Measurements from ENCODE around the gene MECR.

Gene MECR

GRCh38 chr1:29259802-29260441 lies 29.2 kb upstream of the MECR start:
- Histone ChIP-seq H3K36me3 (ENCODE audit: control insufficient read depth in 4 of 4, insufficient read depth in 4 of 4, low read length in 3 of 4) (no peaks in the 10 kb centered on the region), H3K9me3 (ENCODE audit: control extremely low read depth in 1 of 5, control insufficient read depth in 4 of 5, insufficient read depth in 2 of 5, low read depth in 1 of 5, low read length in 4 of 5) (no peaks in the 10 kb centered on the region), H3K4me1 (ENCODE audit: control extremely low read depth in 1 of 4, control insufficient read depth in 4 of 4, insufficient read depth in 4 of 4, low read length in 3 of 4) (peaks cover 0 to 15% (median 11%) of the 10 kb centered on the region in 4 experiments), H3K27ac (ENCODE audit: insufficient read depth in 1 of 2, low read depth in 1 of 2, low read length in 2 of 2, poor library complexity in 1 of 2, severe bottlenecking in 2 of 2) (no peak overlapping the region), H3K27me3 (replicated peaks in 2 of 5; ENCODE audit: control insufficient read depth in 4 of 5, insufficient read depth in 5 of 5, low read length in 4 of 5) (peaks cover 9 to 63% (median 21%) of the 10 kb centered on the region in 5 experiments), H3K4me3 (ENCODE audit: control insufficient read depth in 1 of 7, extremely low read depth in 1 of 7, insufficient read depth in 4 of 7, low read depth in 2 of 7, low read length in 6 of 7) (peak overlapping the region in 6 of 7 experiments; percentile 23 to 66 (median 56))
- ChIA-PET CTCF (no interaction called here), POLR2A (interaction anchor here (0.8 kb wide), 1 partner anchor 29 kb away, joined by 5 read pairs; no protein-coding TSS in a partner anchor)
- peak in 2 of 3 donors; percentile 39 to 51 for DNase-seq
- 2% methylated on average over 20 of the region's 56 CpGs for WGBS (ENCODE audit: insufficient coverage)

- peak in 2 of 3 donors; percentile 36 to 58 for DNase-seq
- ChIA-PET POLR2A (interaction anchor here (0.6 kb wide), 1 partner anchor 45 kb away, joined by 3 read pairs; no protein-coding TSS in a partner anchor), CTCF (no interaction called here)
- Histone ChIP-seq H3K4me3 (ENCODE audit: control insufficient read depth in 1 of 7, extremely low read depth in 1 of 7, insufficient read depth in 4 of 7, low read depth in 2 of 7, low read length in 6 of 7) (peak overlapping the region in 6 of 7 experiments; percentile 23 to 66 (median 56)), H3K27ac (ENCODE audit: insufficient read depth in 1 of 2, low read depth in 1 of 2, low read length in 2 of 2, poor library complexity in 1 of 2, severe bottlenecking in 2 of 2) (no peak overlapping the region), H3K4me1 (ENCODE audit: control extremely low read depth in 1 of 4, control insufficient read depth in 4 of 4, insufficient read depth in 4 of 4, low read length in 3 of 4) (peaks cover 0 to 15% (median 11%) of the 10 kb centered on the region in 4 experiments), H3K9me3 (ENCODE audit: control extremely low read depth in 1 of 5, control insufficient read depth in 4 of 5, insufficient read depth in 2 of 5, low read depth in 1 of 5, low read length in 4 of 5) (no peaks in the 10 kb centered on the region), H3K27me3 (replicated peaks in 2 of 5; ENCODE audit: control insufficient read depth in 4 of 5, insufficient read depth in 5 of 5, low read length in 4 of 5) (peaks cover 9 to 63% (median 23%) of the 10 kb centered on the region in 5 experiments), H3K36me3 (ENCODE audit: control insufficient read depth in 4 of 4, insufficient read depth in 4 of 4, low read length in 3 of 4) (no peaks in the 10 kb centered on the region)
- 6% methylated on average over 28 of the region's 38 CpGs for WGBS (ENCODE audit: insufficient coverage)
These were observed 28.5 kb upstream of the MECR start for GRCh38 chr1:29258976-29259801.

GRCh38 chr1:29258189-29258975 lies 27.6 kb upstream of the MECR start:
- Histone ChIP-seq H3K4me3 (ENCODE audit: control insufficient read depth in 1 of 7, extremely low read depth in 1 of 7, insufficient read depth in 4 of 7, low read depth in 2 of 7, low read length in 6 of 7) (no peak overlapping the region), H3K9me3 (ENCODE audit: control extremely low read depth in 1 of 5, control insufficient read depth in 4 of 5, insufficient read depth in 2 of 5, low read depth in 1 of 5, low read length in 4 of 5) (no peaks in the 10 kb centered on the region), H3K36me3 (ENCODE audit: control insufficient read depth in 4 of 4, insufficient read depth in 4 of 4, low read length in 3 of 4) (no peaks in the 10 kb centered on the region), H3K27ac (ENCODE audit: insufficient read depth in 1 of 2, low read depth in 1 of 2, low read length in 2 of 2, poor library complexity in 1 of 2, severe bottlenecking in 2 of 2) (no peak overlapping the region), H3K4me1 (ENCODE audit: control extremely low read depth in 1 of 4, control insufficient read depth in 4 of 4, insufficient read depth in 4 of 4, low read length in 3 of 4) (peaks cover 0 to 15% (median 11%) of the 10 kb centered on the region in 4 experiments), H3K27me3 (replicated peaks in 2 of 5; ENCODE audit: control insufficient read depth in 4 of 5, insufficient read depth in 5 of 5, low read length in 4 of 5) (peaks cover 9 to 58% (median 23%) of the 10 kb centered on the region in 5 experiments)
- POLR2A ChIA-PET, result interaction anchor here (0.6 kb wide), 1 partner anchor 44 kb away, joined by 3 read pairs; no protein-coding TSS in a partner anchor
- CTCF ChIA-PET, result no interaction called here
- WGBS (ENCODE audit: insufficient coverage), result 87% methylated on average over 12 of the region's 16 CpGs
- no peak for DNase-seq

GRCh38 chr1:29256979-29257804 lies 26.5 kb upstream of the MECR start:
- peaks cover 5 to 55% (median 23%) of the 10 kb centered on the region in 5 experiments for H3K27me3 ChIP-seq (replicated peaks in 2 of 5; ENCODE audit: control insufficient read depth in 4 of 5, insufficient read depth in 5 of 5, low read length in 4 of 5)
- ChIA-PET CTCF (interaction anchor here (0.7 kb wide), 1 partner anchor 12 kb away, joined by 3 read pairs; no protein-coding TSS in a partner anchor), POLR2A (no interaction called here)
- no peak for DNase-seq
- WGBS (ENCODE audit: insufficient coverage), result 84% methylated on average over 8 of the region's 11 CpGs
- no peak overlapping the region for H3K27ac ChIP-seq (ENCODE audit: insufficient read depth in 1 of 2, low read depth in 1 of 2, low read length in 2 of 2, poor library complexity in 1 of 2, severe bottlenecking in 2 of 2)
- H3K9me3 ChIP-seq (ENCODE audit: control extremely low read depth in 1 of 5, control insufficient read depth in 4 of 5, insufficient read depth in 2 of 5, low read depth in 1 of 5, low read length in 4 of 5), result no peaks in the 10 kb centered on the region
- H3K4me3 ChIP-seq (ENCODE audit: control insufficient read depth in 1 of 7, extremely low read depth in 1 of 7, insufficient read depth in 4 of 7, low read depth in 2 of 7, low read length in 6 of 7), result no peak overlapping the region
- peaks cover 0 to 15% (median 11%) of the 10 kb centered on the region in 4 experiments for H3K4me1 ChIP-seq (ENCODE audit: control extremely low read depth in 1 of 4, control insufficient read depth in 4 of 4, insufficient read depth in 4 of 4, low read length in 3 of 4)
- H3K36me3 ChIP-seq (ENCODE audit: control insufficient read depth in 4 of 4, insufficient read depth in 4 of 4, low read length in 3 of 4), result no peaks in the 10 kb centered on the region

- H3K27me3 ChIP-seq (replicated peaks in 2 of 5; ENCODE audit: control insufficient read depth in 4 of 5, insufficient read depth in 5 of 5, low read length in 4 of 5), result peaks cover 3 to 48% (median 23%) of the 10 kb centered on the region in 5 experiments
- no peak overlapping the region for H3K4me3 ChIP-seq (ENCODE audit: control insufficient read depth in 1 of 7, extremely low read depth in 1 of 7, insufficient read depth in 4 of 7, low read depth in 2 of 7, low read length in 6 of 7)
- CTCF ChIA-PET, result no interaction called here
- POLR2A ChIA-PET, result no interaction called here
- DNase-seq, result peak in 1 of 3 donors; percentile 41
- H3K36me3 ChIP-seq (ENCODE audit: control insufficient read depth in 4 of 4, insufficient read depth in 4 of 4, low read length in 3 of 4), result no peaks in the 10 kb centered on the region
- no peaks in the 10 kb centered on the region for H3K9me3 ChIP-seq (ENCODE audit: control extremely low read depth in 1 of 5, control insufficient read depth in 4 of 5, insufficient read depth in 2 of 5, low read depth in 1 of 5, low read length in 4 of 5)
- peaks cover 0 to 15% (median 11%) of the 10 kb centered on the region in 4 experiments for H3K4me1 ChIP-seq (ENCODE audit: control extremely low read depth in 1 of 4, control insufficient read depth in 4 of 4, insufficient read depth in 4 of 4, low read length in 3 of 4)
- no peak overlapping the region for H3K27ac ChIP-seq (ENCODE audit: insufficient read depth in 1 of 2, low read depth in 1 of 2, low read length in 2 of 2, poor library complexity in 1 of 2, severe bottlenecking in 2 of 2)
- WGBS (ENCODE audit: insufficient coverage), result 85% methylated on average over 4 of the region's 5 CpGs
These were observed 25.7 kb upstream of the MECR start for GRCh38 chr1:29256394-29256793.

- peaks cover 0 to 36% (median 18%) of the 10 kb centered on the region in 5 experiments for H3K27me3 ChIP-seq (replicated peaks in 2 of 5; ENCODE audit: control insufficient read depth in 4 of 5, insufficient read depth in 5 of 5, low read length in 4 of 5)
These were observed 24.5 kb upstream of the MECR start for GRCh38 chr1:29255134-29255666.

More at GRCh38 chr1:29255134-29255666, 24.5 kb upstream of the MECR start:
- CTCF ChIA-PET, result no interaction called here
- H3K4me3 ChIP-seq (ENCODE audit: control insufficient read depth in 1 of 7, extremely low read depth in 1 of 7, insufficient read depth in 4 of 7, low read depth in 2 of 7, low read length in 6 of 7), result no peak overlapping the region
- no peaks in the 10 kb centered on the region for H3K9me3 ChIP-seq (ENCODE audit: control extremely low read depth in 1 of 5, control insufficient read depth in 4 of 5, insufficient read depth in 2 of 5, low read depth in 1 of 5, low read length in 4 of 5)
- POLR2A ChIA-PET, result no interaction called here
- no peak for DNase-seq
- no peak overlapping the region for H3K27ac ChIP-seq (ENCODE audit: insufficient read depth in 1 of 2, low read depth in 1 of 2, low read length in 2 of 2, poor library complexity in 1 of 2, severe bottlenecking in 2 of 2)
- 98% methylated on average over 9 of the region's 10 CpGs for WGBS (ENCODE audit: insufficient coverage)
- peaks cover 0 to 12% (median 11%) of the 10 kb centered on the region in 4 experiments for H3K4me1 ChIP-seq (ENCODE audit: control extremely low read depth in 1 of 4, control insufficient read depth in 4 of 4, insufficient read depth in 4 of 4, low read length in 3 of 4)
- H3K36me3 ChIP-seq (ENCODE audit: control insufficient read depth in 4 of 4, insufficient read depth in 4 of 4, low read length in 3 of 4), result no peaks in the 10 kb centered on the region

Measured in common myeloid progenitor, CD34-positive (primary cell).